K562 (cell line): ENCODE data around the gene TSSK2. TPM values are rescaled to one million over a fixed set of nuclear protein-coding genes. Genes with fewer than 3 reads are reported as not detected.

Source experiments
- HMGN3 ChIP-seq: IDR thresholded peaks from 2 replicates; pipeline ENCODE4 v1.6.1; 2011; ENCODE audit warnings: borderline replicate concordance, low read depth, mild to moderate bottlenecking, mixed read lengths, low read length; ENCODE audit not compliant: insufficient read length; ENCODE audit errors: extremely low read depth
- KDM5B ChIP-seq: fragments of 200-600 bp; sonication (generic); IDR thresholded peaks from 2 replicates; pipeline ENCODE4 v1.6.1; 2012; ENCODE audit warnings: low read depth, mild to moderate bottlenecking, moderate library complexity, low read length, control low read depth, inconsistent platforms; ENCODE audit not compliant: insufficient replicate concordance
- polyA plus RNA-seq, 8 experiments: library from polyadenylated mRNA; depleted of rRNA in 4 of 8; stranded (reverse) in 5 of 8; unstranded in 3 of 8; fragments of >200 nt; fragmentation: Nextera tagmentation in 2 of 8; fragmentation: Illumina TruSeq in 1 of 8; extraction: Ambion mirVana in 2 of 8; extraction: Trizol in 1 of 8; gene quantifications; 2 replicates each; pipeline versions ENCODE4 v1.2.1 to v1.2.3, GENCODE V29; 2011 to 2014; ENCODE audit warnings: inconsistent platforms in 1 of 8, missing spikeins in 1 of 8
- total RNA-seq, 7 experiments: library from RNA; depleted of rRNA in 6 of 7; stranded (reverse); fragments of >200 nt in 6 of 7; fragmentation: Illumina TruSeq in 2 of 7; extraction: Trizol in 2 of 7; gene quantifications; 2 replicates each; pipeline versions ENCODE4 v1.2.1 to v1.2.3, GENCODE V29; 2011 to 2021; ENCODE audit warnings: low replicate concordance in 1 of 7
- TF ChIP-seq, protein P1 (sequence below): fragments of 200-600 bp; sonication (generic); IDR thresholded peaks from one replicate; pipeline ENCODE4 v1.6.1; 2012; ENCODE audit warnings: mild to moderate bottlenecking, low read depth, low read length, inconsistent platforms
- TF ChIP-seq, protein P2 (sequence below), 2 experiments: fragments of 450-650 bp in 1 of 2; sonication (generic) in 1 of 2; formaldehyde crosslinking in 1 of 2; IDR thresholded peaks; 2 replicates each; pipeline versions ENCODE4 v1.7.1 to v1.9.0; 2016 to 2022; ENCODE audit warnings: inconsistent platforms in 1 of 2, mild to moderate bottlenecking in 1 of 2, missing genetic modification reagents in 1 of 2

The TSSK2 gene
- total and polyA plus RNA-seq, 9 of the 15 experiments (the other 6 are each of a cell fraction or from before 2014, with no cell fraction given) = 0.04 TPM; not detected in 8

DNA sequence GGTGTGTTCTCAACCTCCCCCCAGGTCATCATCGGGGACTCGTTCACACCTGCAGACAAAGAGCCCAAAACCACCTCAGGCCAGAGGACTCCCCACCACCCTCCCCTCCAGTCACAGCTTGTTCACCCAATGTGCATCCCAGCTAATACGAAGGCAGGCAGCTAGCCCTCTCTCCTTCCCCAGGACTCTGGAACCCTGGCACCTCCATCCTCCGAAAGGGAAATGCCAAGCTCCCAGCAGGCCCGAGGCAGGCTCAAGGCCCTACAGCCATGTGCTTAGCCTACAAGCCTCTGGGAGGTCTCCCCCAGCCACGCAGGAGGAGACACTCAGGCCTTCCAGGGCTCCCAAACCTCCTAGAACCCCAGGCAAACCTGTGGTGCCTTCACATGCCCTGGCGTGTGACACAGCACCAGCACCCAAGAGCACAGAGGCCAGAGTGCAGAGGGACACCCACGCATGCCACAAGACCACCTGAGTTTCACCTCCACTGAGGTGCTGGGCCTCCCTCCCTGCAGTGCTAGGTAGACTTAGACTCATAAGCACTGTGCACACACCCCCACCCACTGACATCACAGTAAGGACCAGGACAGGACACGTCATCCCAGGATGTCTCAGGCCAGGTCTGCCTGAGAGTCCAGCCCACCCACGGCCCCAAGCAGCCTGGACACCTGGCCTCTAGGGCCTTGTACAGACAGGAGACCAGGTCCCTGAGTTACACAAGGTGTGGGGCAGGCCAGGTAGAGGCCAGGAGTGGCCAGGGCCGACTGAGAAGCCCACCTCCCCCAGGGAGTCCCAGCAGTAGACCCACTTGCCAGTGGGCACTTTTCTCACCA lies 6.5 kb downstream of the TSSK2 start (continued):
- TF ChIP-seq, protein P1, sequence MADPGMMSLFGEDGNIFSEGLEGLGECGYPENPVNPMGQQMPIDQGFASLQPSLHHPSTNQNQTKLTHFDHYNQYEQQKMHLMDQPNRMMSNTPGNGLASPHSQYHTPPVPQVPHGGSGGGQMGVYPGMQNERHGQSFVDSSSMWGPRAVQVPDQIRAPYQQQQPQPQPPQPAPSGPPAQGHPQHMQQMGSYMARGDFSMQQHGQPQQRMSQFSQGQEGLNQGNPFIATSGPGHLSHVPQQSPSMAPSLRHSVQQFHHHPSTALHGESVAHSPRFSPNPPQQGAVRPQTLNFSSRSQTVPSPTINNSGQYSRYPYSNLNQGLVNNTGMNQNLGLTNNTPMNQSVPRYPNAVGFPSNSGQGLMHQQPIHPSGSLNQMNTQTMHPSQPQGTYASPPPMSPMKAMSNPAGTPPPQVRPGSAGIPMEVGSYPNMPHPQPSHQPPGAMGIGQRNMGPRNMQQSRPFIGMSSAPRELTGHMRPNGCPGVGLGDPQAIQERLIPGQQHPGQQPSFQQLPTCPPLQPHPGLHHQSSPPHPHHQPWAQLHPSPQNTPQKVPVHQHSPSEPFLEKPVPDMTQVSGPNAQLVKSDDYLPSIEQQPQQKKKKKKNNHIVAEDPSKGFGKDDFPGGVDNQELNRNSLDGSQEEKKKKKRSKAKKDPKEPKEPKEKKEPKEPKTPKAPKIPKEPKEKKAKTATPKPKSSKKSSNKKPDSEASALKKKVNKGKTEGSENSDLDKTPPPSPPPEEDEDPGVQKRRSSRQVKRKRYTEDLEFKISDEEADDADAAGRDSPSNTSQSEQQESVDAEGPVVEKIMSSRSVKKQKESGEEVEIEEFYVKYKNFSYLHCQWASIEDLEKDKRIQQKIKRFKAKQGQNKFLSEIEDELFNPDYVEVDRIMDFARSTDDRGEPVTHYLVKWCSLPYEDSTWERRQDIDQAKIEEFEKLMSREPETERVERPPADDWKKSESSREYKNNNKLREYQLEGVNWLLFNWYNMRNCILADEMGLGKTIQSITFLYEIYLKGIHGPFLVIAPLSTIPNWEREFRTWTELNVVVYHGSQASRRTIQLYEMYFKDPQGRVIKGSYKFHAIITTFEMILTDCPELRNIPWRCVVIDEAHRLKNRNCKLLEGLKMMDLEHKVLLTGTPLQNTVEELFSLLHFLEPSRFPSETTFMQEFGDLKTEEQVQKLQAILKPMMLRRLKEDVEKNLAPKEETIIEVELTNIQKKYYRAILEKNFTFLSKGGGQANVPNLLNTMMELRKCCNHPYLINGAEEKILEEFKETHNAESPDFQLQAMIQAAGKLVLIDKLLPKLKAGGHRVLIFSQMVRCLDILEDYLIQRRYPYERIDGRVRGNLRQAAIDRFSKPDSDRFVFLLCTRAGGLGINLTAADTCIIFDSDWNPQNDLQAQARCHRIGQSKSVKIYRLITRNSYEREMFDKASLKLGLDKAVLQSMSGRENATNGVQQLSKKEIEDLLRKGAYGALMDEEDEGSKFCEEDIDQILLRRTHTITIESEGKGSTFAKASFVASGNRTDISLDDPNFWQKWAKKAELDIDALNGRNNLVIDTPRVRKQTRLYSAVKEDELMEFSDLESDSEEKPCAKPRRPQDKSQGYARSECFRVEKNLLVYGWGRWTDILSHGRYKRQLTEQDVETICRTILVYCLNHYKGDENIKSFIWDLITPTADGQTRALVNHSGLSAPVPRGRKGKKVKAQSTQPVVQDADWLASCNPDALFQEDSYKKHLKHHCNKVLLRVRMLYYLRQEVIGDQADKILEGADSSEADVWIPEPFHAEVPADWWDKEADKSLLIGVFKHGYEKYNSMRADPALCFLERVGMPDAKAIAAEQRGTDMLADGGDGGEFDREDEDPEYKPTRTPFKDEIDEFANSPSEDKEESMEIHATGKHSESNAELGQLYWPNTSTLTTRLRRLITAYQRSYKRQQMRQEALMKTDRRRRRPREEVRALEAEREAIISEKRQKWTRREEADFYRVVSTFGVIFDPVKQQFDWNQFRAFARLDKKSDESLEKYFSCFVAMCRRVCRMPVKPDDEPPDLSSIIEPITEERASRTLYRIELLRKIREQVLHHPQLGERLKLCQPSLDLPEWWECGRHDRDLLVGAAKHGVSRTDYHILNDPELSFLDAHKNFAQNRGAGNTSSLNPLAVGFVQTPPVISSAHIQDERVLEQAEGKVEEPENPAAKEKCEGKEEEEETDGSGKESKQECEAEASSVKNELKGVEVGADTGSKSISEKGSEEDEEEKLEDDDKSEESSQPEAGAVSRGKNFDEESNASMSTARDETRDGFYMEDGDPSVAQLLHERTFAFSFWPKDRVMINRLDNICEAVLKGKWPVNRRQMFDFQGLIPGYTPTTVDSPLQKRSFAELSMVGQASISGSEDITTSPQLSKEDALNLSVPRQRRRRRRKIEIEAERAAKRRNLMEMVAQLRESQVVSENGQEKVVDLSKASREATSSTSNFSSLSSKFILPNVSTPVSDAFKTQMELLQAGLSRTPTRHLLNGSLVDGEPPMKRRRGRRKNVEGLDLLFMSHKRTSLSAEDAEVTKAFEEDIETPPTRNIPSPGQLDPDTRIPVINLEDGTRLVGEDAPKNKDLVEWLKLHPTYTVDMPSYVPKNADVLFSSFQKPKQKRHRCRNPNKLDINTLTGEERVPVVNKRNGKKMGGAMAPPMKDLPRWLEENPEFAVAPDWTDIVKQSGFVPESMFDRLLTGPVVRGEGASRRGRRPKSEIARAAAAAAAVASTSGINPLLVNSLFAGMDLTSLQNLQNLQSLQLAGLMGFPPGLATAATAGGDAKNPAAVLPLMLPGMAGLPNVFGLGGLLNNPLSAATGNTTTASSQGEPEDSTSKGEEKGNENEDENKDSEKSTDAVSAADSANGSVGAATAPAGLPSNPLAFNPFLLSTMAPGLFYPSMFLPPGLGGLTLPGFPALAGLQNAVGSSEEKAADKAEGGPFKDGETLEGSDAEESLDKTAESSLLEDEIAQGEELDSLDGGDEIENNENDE = peak; percentile 60
- TF ChIP-seq KDM5B = peak; percentile 7
- peak; percentile 22 for TF ChIP-seq HMGN3
- TF ChIP-seq, protein P2, sequence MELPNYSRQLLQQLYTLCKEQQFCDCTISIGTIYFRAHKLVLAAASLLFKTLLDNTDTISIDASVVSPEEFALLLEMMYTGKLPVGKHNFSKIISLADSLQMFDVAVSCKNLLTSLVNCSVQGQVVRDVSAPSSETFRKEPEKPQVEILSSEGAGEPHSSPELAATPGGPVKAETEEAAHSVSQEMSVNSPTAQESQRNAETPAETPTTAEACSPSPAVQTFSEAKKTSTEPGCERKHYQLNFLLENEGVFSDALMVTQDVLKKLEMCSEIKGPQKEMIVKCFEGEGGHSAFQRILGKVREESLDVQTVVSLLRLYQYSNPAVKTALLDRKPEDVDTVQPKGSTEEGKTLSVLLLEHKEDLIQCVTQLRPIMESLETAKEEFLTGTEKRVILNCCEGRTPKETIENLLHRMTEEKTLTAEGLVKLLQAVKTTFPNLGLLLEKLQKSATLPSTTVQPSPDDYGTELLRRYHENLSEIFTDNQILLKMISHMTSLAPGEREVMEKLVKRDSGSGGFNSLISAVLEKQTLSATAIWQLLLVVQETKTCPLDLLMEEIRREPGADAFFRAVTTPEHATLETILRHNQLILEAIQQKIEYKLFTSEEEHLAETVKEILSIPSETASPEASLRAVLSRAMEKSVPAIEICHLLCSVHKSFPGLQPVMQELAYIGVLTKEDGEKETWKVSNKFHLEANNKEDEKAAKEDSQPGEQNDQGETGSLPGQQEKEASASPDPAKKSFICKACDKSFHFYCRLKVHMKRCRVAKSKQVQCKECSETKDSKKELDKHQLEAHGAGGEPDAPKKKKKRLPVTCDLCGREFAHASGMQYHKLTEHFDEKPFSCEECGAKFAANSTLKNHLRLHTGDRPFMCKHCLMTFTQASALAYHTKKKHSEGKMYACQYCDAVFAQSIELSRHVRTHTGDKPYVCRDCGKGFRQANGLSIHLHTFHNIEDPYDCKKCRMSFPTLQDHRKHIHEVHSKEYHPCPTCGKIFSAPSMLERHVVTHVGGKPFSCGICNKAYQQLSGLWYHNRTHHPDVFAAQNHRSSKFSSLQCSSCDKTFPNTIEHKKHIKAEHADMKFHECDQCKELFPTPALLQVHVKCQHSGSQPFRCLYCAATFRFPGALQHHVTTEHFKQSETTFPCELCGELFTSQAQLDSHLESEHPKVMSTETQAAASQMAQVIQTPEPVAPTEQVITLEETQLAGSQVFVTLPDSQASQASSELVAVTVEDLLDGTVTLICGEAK (IDR thresholded peaks at IDR 0.05) = no peak
- TF ChIP-seq, protein P2 (CRISPR knock-in tag; IDR thresholded peaks at IDR 0.05) = peak; percentile 37; the same call in 1 of the 2 replicates
- TF ChIP-seq, all 486 proteins: peak for 10
